KOPT-K1 (cell line): ENCODE data around the gene KIAA1958.

Experiments used
- H3K27ac ChIP-seq: fragments of 200-600 bp; sonication (generic); 2 replicates; pipeline ENCODE4 v1.5.1; 2016; ENCODE audit warnings: antibody characterized with exemption, mild to moderate bottlenecking, low read depth, low read length; ENCODE audit not compliant: poor library complexity, severe bottlenecking
- H3K36me3 ChIP-seq: fragments of 200-600 bp; sonication (generic); 2 replicates; pipeline ENCODE4 v1.5.1; 2017; ENCODE audit warnings: antibody characterized with exemption, mild to moderate bottlenecking, low read length, moderate library complexity; ENCODE audit not compliant: insufficient read depth
- H3K9me3 ChIP-seq: fragments of 200-600 bp; sonication (generic); 2 replicates; pipeline ENCODE4 v1.5.1; 2017; ENCODE audit warnings: antibody characterized with exemption, low read length, mild to moderate bottlenecking; ENCODE audit not compliant: insufficient read depth, poor library complexity, severe bottlenecking

Gene KIAA1958

GRCh38 chr9:112551641-112552040 lies 65.0 kb downstream of the KIAA1958 start:
- Histone ChIP-seq H3K9me3 (no peaks in the 10 kb centered on the region), H3K36me3 (no peaks in the 10 kb centered on the region), H3K27ac (no peak overlapping the region)

GRCh38 chr9:112552229-112553056 lies 65.8 kb downstream of the KIAA1958 start:
- Histone ChIP-seq H3K36me3 (no peaks in the 10 kb centered on the region), H3K9me3 (no peaks in the 10 kb centered on the region), H3K27ac (no peak overlapping the region)

GRCh38 chr9:112553256-112553826 lies 66.7 kb downstream of the KIAA1958 start:
- H3K36me3 ChIP-seq: no peaks in the 10 kb centered on the region
- no peaks in the 10 kb centered on the region for H3K9me3 ChIP-seq
- no peak overlapping the region for H3K27ac ChIP-seq

GRCh38 chr9:112554516-112554915 lies 67.9 kb downstream of the KIAA1958 start:
- Histone ChIP-seq H3K9me3 (no peaks in the 10 kb centered on the region), H3K36me3 (no peaks in the 10 kb centered on the region), H3K27ac (no peak overlapping the region)

- no peak overlapping the region for H3K27ac ChIP-seq
- no peaks in the 10 kb centered on the region for H3K9me3 ChIP-seq
These were observed 68.5 kb downstream of the KIAA1958 start for GRCh38 chr9:112555101-112555643.

GRCh38 chr9:112555844-112556482 lies 69.3 kb downstream of the KIAA1958 start:
- H3K27ac ChIP-seq: no peak overlapping the region
- H3K9me3 ChIP-seq: no peaks in the 10 kb centered on the region
- no peaks in the 10 kb centered on the region for H3K36me3 ChIP-seq

More at GRCh38 chr9:112555101-112555643, 68.5 kb downstream of the KIAA1958 start:
- no peaks in the 10 kb centered on the region for H3K36me3 ChIP-seq

GRCh38 chr9:112556497-112557442 lies 70.1 kb downstream of the KIAA1958 start:
- Histone ChIP-seq H3K9me3 (no peaks in the 10 kb centered on the region), H3K27ac (no peak overlapping the region), H3K36me3 (no peaks in the 10 kb centered on the region)

- H3K9me3 ChIP-seq: no peaks in the 10 kb centered on the region
- no peaks in the 10 kb centered on the region for H3K36me3 ChIP-seq
- no peak overlapping the region for H3K27ac ChIP-seq
These were observed 71.8 kb downstream of the KIAA1958 start for GRCh38 chr9:112558476-112558875.

GRCh38 chr9:112558978-112559377 lies 72.4 kb downstream of the KIAA1958 start:
- Histone ChIP-seq H3K36me3 (no peaks in the 10 kb centered on the region), H3K9me3 (no peaks in the 10 kb centered on the region), H3K27ac (no peak overlapping the region)

- no peaks in the 10 kb centered on the region for H3K36me3 ChIP-seq
- H3K27ac ChIP-seq: no peak overlapping the region
- no peaks in the 10 kb centered on the region for H3K9me3 ChIP-seq
These were observed 73.2 kb downstream of the KIAA1958 start for GRCh38 chr9:112559629-112560413.

- no peaks in the 10 kb centered on the region for H3K36me3 ChIP-seq
- no peak overlapping the region for H3K27ac ChIP-seq
These were observed 75.8 kb downstream of the KIAA1958 start for GRCh38 chr9:112562235-112562958.

GRCh38 chr9:112569186-112569585 lies 82.6 kb downstream of the KIAA1958 start:
- no peaks in the 10 kb centered on the region for H3K9me3 ChIP-seq
- 0 out of 2 replicates have a peak, but pooled peaks cover 1% of the 10 kb centered on the region for H3K36me3 ChIP-seq
- no peak overlapping the region for H3K27ac ChIP-seq

More at GRCh38 chr9:112562235-112562958, 75.8 kb downstream of the KIAA1958 start:
- H3K9me3 ChIP-seq: no peaks in the 10 kb centered on the region

GRCh38 chr9:112570671-112571167 lies 84.1 kb downstream of the KIAA1958 start:
- Histone ChIP-seq H3K36me3 (peaks cover 13% of the 10 kb centered on the region; the same call in 1 of the 2 replicates), H3K9me3 (no peaks in the 10 kb centered on the region), H3K27ac (no peak overlapping the region)
